GM19043 (cell line): ENCODE results near the gene GALNT17.

Source experiments
- ATAC-seq: cut with Tn5 transposase; IDR thresholded peaks from one replicate; pipeline ENCODE4 v1.9.1; 2021; ENCODE audit warnings: low read depth; ENCODE audit not compliant: unreplicated experiment

The GALNT17 gene

DNA sequence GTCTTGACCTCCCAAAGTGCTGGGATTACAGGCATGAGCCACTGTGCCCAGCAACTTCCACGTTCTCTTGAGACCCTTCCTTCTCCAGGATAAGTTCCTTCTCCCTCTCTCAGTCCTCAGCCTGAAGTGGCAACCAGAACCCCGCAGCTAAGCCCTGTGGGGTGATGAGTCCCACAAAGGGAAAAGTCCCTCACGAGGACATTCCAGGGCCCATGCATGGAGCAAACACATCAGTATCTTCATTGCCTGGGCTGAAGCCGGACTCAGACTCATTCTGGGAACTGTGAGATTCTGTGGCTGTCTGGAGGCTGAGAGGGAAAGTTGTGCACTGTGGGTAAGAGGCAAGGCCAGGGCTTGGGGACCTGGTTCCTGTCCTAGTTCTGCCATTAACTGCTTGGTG, 622.9 kb downstream of the GALNT17 start:
- ATAC-seq: no peak

DNA sequence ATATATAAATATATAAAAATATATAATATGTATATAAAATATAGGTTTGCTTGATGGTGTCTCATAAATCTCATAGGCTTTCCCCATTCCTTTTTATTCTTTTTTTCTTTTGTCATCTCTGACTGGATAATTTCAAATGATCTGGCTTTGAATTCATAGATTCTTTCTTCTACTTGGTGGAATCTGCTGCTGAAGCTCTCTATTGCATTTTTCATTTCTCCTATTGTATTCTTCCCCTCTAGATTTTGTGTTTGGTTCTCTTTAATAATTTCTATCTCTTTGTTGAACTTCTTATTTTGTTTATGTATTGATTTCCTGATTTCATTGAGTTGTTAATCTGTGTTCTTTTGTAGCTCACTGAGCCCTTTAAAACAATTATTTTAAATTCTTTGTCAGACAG, 629.4 kb downstream of the GALNT17 start:
- no peak for ATAC-seq
